Measurements from ENCODE around the gene TCN1.
A peak's percentile ranks its signal among the peaks of the same experiment; 100 is the strongest.
"Not testable (repeated sequence)": the region's sequence is repeated elsewhere in the genome, so short reads cannot be mapped to it uniquely, and the experiment has no call there.

Gene TCN1

DNA sequence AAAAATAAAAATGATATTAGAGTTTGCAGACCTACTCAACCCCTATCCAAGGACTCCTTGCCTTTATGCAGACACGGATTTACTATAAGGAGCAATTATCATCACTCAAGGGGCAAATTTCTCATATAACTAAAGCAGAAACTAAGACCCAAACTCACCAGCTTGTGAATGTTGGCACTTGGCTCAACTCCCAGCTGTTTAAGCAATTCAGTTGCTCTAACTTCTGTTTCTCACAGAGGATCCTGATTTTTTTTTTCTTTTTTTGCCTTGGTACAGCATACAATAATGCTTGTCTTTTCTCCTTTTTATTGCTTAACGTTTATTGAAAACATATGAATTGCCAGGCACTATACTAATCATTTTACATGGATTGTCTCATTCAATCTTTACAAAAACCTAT is 11.4 kb downstream of the TCN1 start:
- no peak for DNase-seq

DNA sequence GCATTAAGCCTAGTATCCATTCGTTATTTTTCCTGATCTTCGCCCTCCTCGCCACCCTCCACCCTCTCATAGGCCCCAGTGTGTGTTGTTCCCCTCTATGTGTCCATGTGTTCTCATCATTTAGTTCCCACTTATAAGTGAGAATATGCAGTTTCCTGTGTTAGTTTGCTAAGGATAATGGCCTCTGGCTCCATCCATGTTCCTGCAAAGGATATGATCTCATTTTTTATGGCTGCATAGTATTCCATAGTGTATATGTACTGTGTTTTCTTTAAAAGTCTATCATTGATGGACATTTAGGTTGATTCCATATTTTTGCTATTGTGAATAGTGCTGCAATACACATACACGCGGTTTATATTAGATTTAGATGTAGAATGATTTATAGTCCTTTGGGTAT is 14.9 kb downstream of the TCN1 start:
- DNase-seq, result not testable (repeated sequence)

DNA sequence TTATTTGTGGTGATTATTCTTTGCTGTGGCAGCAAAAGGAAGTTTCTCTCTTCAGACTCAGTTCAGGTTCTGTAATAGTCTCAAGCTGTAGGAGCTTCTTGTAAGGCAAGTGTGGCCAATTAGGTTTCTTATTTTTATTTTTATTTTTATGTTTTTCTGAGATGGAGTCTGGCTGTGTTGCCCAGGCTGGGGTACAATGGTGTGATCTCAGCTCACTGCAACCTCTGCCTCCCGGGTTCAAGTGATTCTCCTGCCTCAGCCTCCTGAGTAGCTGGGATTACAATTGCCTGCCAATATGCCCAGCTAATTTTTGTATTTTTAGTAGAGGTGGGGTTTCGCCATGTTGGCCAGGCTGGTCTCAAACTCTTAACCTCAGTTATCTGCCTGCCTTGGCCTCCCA is 16.7 kb downstream of the TCN1 start:
- DNase-seq, result not testable (repeated sequence)

DNA sequence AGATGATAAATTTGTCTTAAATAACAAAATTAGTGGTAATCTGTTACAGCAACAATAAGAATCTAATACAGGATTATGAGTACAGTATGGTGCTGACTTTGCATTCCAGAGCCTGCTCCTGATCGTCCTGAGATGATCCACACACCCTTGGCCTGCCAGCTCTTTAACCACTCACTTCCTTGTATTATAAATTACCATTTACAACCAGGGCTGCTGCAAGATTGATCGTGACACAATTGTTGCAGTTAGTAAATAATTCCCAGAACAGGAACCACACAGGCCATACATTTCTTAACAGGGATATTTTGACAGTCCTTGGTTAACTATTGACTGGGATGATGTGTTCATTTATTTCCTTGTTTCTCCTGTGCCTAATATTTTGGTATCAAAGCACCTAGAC is 17.2 kb downstream of the TCN1 start:
- DNase-seq, result no peak

DNA sequence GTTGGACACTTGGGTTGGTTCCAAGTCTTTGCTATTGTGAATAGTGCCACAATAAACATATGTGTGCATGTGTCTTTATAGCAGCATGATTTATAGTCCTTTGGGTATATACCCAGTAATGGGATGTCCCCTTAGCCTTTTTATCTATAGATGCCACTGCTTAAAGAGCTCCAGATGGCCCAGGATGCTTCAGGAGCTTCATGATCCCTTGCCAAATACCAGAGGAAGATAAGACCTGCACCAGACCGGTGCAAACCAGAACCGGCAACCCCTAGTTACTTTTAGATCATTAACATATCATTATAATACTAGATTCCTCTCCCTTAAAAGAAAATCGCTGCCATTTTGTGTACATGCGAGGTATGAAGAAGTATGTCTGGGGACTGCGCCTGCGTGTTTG is 17.8 kb downstream of the TCN1 start:
- DNase-seq, result not testable (repeated sequence)

DNA sequence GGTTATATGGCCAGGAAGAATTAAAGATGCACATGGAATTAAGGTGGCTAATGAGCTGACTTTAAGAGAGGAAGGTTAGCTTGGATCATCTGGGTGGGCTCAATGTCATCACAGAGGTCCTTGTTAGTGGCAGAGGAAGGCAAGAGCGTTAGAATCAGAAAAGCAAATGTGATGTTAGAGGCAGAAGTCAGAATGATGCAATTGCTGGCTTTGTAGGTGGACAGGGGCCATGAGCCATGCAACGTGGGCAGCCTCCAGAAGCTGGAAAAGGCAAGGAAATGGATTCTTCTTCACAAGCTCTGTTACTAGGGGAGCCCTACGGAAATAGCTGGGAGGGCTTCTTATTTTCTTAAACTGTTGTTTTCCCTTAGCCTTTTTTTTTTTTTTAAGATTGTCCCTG is 18.7 kb downstream of the TCN1 start:
- DNase-seq, result no peak

DNA sequence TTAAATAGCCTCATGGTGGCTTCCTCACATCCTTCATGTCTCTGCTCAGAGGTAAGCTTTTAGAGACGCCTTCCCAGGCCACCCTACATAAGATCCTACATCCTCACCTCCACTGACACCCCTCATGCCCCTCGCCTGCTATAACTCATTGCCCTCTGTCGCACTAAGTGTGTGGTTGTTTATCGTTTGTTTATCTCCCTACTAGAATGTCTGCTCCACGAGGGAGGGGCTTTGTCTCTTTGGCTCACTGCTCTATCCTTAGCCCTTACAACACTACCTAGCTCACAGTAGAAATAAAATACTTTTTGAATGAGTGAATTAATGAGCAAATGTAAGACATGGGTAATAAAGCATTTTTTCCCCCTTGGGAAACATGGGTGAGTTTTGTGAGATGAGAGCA is 19.7 kb downstream of the TCN1 start:
- DNase-seq, result no peak

DNA sequence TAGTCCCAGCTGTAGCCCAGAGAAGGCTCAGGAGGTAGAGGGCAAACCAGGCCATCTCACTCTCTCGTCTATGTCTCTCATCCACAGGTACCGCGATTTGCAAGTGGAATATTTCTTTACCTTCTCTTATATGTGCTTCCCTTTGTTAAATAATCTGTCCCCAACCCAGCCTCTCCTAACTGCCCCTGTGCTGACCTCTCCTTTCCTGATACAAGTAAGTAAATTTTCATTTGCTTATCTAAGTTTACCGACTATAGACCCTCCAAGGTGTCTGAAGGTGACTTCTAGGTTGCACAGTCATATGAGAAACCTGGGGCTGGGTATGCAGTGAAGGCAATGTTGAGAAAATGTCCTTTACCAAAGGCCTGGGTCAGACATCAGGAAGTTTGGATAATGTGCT is 20.9 kb downstream of the TCN1 start, which contains the start of gene CBLIF:
TSS of gene CBLIF (minus strand) at position 101 of the 400 bp plus-strand sequence. CDS start at position 55, 46 bp downstream.
- no peak for DNase-seq

DNA sequence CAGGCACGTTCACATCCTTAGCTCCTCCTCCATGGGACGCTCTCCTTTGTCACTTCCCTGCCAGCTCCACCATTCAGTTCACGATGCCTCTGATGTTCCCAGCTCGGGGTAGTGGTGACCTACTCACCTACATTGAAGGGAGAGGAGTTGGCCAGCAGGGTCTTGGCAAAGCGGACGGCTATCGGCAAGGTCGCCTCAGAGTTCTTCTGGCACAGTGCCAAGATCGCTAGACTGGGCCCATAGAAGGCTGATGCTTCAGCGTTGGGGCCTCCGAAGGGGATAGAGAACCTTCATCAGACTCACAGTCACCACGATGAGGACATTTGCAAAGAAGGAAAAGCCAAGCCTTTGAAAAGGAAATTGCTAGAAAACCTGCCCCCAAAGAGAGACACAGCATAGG is 24.0 kb downstream of the TCN1 start:
- no peak for DNase-seq

DNA sequence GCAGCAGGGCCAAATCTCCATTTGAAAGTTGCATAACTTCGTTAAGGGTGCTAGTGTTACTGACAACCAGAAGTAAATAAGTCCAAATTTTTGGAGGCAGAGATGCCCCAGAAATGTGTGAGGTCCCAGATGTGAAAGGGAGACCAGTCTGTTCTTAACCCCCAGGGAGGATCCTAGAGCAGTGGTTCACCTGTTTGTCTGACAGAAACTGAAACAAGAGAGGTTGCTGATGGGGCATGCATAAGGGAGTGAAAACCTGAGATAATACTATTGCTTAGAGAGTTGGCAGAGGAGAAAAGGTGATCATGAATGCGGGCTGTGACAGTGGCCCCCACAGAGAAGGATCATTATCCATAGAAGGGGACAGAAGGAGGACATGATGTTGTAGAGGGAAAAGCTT is 24.8 kb downstream of the TCN1 start:
- DNase-seq, result no peak

DNA sequence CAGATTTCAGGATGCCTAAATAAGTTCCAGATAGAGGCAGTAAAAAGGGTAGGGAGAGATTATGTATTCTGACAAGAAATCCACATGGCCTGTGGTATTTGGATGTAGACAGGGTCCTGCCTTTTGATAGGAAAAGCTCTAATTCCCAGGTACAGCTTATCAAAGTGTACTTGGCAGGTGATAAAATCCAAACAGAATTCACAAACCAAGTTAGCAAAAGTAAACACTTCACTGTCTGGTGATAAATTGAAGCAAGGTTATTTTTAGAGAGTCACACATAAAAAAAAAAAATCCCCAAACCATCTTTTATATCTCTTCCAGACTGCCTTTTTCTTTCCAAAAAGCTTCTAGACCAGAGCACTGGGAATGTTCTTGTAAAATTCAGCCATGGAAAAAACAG is 26.7 kb downstream of the TCN1 start:
- no peak for DNase-seq

DNA sequence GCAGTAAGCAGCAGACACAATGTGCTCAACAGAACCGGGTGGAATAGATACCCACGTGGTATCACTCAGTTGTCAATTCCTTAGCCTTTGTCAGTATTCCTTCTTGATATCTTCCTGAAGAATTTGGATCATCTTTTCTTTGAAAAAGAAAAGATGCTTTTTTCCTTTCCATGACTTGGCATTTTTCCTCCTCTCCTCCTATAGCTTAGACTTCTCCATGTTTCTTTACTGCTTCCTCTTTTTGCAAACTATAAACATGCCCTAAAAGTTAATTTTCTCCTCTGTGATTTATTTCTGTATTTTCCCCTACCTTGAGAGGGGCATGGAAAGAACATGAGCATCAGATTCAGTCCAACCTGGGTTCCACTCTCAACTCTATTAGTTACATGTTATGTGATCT is 32.7 kb downstream of the TCN1 start:
- no peak for DNase-seq

DNA sequence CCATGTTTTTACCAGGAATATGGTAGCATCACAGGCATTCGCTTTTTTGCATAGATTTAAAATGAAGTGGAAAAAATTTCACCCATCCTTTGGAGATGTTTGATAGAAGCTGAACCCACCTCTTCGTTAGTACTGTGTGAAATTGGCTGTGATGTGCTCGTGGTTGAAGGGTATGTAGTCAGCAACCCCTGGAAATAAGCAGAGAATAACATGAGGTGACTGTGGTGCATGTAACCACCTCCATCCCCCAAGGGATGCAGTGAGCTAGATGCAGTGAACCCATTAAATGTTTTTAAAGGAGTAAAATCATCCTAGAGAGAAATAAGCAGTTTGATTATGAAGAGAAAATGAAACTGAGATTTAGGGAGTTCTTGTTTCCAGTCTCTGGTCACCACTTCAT is 36.9 kb downstream of the TCN1 start:
- DNase-seq, result no peak

DNA sequence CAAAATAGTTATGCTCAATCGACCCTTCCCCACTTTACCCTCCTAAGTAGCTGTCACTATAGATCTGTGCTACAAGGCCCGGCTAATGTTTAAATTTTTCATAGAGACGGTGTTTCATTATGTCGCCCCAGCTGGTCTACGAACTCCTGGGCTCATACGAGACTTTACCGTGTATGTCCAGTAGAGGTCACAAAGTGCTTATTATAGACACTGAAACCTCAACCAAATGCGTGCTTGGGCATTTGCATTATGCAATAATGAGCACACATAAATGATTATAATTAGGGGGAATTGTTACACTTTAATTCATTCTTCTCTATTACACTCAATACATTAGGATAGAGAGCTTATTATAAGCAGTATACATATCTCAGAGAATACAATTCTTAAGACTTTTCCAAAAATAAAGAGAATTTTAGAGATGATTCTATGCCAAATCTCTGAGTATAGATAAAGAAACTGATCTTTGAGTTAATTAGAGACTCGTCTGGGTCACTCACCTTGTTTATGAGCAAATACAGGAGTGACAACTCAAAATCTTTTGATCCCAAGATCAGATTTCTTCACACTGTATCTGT is 43.2 kb downstream of the TCN1 start:
- DNase-seq, result no peak

DNA sequence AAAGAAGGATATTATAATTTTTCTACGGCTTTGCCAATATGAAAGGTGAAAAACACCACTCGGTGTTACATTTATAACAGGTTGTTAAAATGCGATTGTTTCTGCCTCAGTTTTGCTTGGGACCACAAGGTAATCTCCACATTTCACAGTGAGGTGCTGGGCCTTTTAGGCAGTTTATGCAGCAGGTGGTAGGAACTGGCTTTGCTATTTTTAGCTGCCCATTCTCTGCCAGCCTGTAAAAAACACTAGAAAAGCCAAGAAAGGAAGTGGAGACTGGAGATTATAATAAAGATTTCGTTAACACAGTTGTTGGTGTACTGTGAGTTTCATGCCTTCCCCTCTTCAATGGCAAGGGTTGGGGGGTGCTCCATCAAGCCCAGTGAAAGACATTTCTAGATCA is 47.7 kb downstream of the TCN1 start:
- DNase-seq, result no peak

DNA sequence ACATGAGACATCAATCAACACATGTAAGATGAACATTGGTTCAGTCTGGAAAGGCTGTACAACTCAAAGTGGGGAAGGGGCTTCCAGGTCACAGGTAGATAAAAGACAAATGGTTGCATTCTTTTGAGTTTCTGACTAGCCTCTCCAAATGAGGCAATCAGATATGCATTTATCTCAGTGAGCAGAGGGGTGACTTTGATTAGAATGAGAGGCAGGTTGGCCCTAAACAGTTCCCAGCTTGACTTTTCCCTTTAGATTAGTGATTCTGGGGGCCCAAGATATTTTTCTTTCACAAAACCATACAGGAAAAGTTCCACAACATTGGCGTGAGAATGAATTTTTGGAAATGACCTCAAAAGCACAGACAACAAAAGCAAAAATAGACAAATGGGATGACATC is 49.9 kb downstream of the TCN1 start:
- not testable (repeated sequence) for DNase-seq

DNA sequence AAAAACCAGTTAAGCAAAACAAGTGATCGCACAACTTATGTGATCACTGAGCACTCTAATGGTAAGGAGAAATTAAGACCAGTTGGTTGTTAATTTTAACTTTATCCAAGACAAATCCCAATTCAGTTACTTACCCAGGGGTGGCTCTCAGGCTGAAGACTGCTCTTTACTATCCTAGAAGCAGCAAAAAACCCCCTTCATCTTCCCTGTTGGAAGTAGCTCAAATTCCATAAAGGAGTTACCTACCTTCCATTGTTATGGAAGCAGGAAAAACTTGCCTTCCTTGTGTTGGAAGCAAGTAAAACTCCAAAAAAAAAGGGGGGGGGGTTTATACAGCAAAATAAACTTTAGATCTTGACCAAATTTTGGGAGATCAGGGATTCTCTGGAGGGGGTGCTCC is 50.5 kb downstream of the TCN1 start:
- DNase-seq, result no peak

DNA sequence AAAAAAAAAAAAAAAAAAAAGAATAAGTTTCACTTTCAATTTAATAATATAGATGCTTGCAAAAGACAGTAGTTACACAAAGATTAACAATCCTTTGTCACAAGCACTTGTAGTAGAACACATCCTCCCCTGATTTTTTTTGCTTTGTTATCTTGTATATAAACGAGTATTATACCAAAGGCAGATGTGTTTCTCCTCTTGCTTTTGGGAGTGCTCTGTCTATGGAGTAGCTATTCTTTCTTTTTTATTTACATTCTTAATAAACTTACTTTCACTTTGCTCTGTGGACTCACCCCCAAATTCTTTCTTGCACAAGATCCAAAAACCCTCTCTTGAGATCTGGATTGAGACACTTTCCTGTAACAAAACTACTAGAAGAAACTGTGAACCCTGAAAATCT is 52.3 kb downstream of the TCN1 start:
- DNase-seq, result no peak

DNA sequence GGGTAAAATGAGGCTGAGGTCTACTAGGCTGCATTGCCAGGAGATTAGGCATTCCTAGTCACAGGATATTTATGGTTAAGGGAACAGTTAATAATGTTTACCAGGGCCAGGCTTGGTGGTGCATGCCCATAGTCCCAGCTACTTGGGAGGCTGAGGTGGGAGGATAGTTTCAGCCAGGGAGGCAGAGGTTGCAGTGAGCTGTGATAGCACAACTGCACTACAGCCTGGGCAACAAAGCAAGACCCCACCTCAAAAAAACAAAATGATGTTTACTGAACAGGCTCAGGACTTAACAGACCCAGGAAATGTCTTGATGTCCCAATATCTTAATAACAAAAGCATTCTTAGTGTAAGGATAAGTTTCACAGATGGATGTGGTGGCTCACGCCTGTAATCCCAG is 52.9 kb downstream of the TCN1 start:
- no peak for DNase-seq

DNA sequence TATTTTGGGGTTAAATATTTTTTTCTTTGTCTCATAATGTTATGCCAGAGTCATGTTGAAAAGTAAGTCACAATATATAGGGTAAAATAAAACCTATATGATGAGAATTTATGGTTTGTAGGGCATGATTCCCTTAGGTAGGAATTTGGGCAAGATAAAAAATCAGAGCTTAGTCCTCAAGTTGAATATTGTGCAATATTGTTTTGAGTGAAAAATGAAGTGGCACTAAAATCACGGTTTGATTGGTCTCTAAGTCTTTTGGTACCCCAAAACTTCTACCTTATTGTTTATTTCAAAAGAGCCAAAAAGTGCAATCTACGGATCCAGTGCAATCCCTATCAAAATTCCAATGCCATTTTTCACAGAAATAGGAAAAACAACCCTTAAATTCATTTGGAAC is 54.1 kb downstream of the TCN1 start:
- DNase-seq, result no peak

DNA sequence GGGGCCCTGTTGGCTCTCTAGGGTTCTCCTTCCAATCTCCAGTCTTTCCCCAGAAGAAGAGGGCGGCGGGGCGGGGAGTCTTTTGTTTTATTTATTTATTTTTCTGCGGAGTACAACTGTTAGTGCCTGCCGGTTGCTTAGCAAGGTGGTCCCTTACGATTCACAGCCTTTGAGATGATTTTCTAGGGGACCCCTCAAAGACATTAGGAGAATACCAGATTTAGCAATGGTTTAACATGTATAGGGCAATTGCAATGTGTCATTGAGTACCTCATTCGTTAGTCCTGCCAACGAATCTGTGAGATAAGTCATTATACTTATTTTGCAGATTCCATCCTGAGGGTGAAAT is 55.4 kb downstream of the TCN1 start:
- DNase-seq, result no peak

DNA sequence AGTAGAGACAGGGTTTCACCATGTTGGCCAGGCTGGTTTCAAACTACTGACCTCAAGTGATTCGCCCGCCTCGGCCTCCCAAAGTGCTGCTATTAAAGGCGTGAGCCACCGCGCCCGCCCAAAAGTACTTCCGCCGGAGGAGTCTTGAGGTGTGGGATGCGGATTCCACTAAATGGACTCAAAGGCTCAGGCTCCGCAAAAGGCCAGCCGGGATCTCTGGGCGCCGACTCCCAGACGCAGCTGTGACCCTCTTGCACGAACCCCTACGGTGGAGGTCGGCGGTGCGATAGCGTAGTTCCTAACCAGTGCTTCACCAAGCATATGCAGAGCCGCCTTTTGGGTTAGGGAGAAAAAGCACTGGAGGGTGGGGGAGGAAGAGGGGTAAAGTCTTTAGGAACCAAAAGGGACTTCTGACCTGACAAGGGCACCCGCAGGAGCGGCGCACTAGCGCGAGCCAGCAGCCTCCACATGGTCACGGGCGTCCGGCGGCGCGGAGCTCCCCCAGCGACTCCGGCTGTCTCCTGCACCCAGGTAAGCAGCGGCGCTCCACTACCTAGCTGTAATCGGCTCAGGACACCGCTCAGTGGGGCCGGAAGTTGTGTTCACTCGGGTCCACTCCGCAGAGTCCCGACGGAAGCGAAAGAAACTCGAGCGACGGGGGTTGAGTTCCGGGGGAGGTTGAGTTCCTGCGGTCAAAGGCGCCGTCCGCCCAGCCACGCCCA is 55.9 kb downstream of the TCN1 start, which contains the start of gene MRPL16:
TSS of gene MRPL16 (minus strand) at position 590 of the 722 bp plus-strand sequence. CDS start at position 470, 120 bp downstream.
- peak; percentile 80 for DNase-seq

DNA sequence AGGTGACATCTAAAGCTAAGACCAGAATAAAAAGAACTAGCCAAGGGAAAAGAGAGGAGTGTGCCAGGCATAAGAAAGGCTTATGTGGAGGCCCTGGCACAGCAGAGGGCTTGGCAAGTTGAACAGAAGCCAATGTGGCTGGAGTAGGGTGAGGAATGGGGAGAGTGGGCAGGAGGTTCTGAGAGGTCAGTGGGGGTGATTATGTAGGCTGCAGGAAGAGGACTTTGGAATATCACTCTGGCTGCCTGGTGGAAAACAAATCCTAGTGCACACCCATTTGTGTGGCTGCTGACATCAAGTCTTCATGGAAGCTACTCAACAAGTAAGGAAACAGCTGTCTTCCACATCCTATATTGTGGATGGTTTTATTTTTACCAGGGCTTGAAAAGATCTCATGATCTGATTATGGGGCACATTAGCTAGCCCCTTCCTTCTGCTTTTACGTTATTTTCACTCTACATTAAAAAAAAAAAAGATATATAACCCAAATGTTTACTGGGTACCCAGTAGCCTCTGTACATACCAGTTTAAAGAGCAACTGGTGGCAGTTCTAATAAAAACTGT is 59.2 kb downstream of the TCN1 start:
- no peak for DNase-seq

DNA sequence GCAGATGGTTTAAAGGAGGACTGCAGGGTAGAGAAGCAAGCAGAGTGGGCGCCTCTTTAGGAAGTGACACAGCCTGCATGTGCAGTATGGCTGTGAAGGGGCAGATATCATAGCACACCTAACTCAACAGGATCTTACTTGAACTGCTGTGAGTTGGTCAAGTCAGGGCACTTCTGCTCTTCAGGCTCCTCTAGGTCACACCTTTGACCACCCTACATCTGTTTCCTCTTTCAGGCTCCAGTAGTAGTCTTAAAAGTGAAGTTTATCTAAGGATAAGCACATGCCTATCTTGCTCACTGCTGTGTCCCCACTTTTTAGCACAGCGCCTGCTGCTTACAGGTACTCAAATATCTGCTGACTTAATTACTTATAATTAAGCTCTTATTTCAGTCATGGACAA is 62.2 kb downstream of the TCN1 start:
- no peak for DNase-seq
